Renal cortical epithelial cell (primary cell): Measurements from ENCODE around the gene TXNDC2. TPM values are rescaled to one million over a fixed set of nuclear protein-coding genes. Genes with fewer than 3 reads are reported as not detected.
"Not testable (repeated sequence)": the region's sequence is repeated elsewhere in the genome, so short reads cannot be mapped to it uniquely, and the experiment has no call there.

ENCODE experiments used
- DNase-seq: peaks from one replicate; pipeline ENCODE4 v3.0.0-alpha.2; 2011; ENCODE audit warnings: low read depth
- total RNA-seq: library from RNA; depleted of rRNA; stranded (reverse); fragments of >200 nt; gene quantifications from 2 replicates; pipeline ENCODE4 v1.2.3, GENCODE V29; 2014

TXNDC2 gene
- total RNA-seq, 1 donor from 2014 or later, result not detected

GRCh38 chr18:9884532-9885140 is 1.1 kb upstream of the TXNDC2 start:
- DNase-seq, result no peak

- no peak for DNase-seq
Observed at GRCh38 chr18:9886005-9886348, 204 bp downstream of the TXNDC2 start.

- no peak for DNase-seq
Observed at GRCh38 chr18:9887992-9888391, 2.2 kb downstream of the TXNDC2 start.

- DNase-seq, result no peak
Observed at GRCh38 chr18:9890196-9890595, 4.4 kb downstream of the TXNDC2 start.

- no peak for DNase-seq
Observed at GRCh38 chr18:9890957-9891356, 5.2 kb downstream of the TXNDC2 start.

- DNase-seq, result peak; percentile 84
Observed at GRCh38 chr18:9891515-9891914, 5.7 kb downstream of the TXNDC2 start.

- DNase-seq, result no peak
Observed at GRCh38 chr18:9894454-9895068, 8.8 kb downstream of the TXNDC2 start.

- no peak for DNase-seq
Observed at GRCh38 chr18:9897129-9897528, 11.4 kb downstream of the TXNDC2 start.

GRCh38 chr18:9897787-9898291 is 12.1 kb downstream of the TXNDC2 start:
- not testable (repeated sequence) for DNase-seq

DNA sequence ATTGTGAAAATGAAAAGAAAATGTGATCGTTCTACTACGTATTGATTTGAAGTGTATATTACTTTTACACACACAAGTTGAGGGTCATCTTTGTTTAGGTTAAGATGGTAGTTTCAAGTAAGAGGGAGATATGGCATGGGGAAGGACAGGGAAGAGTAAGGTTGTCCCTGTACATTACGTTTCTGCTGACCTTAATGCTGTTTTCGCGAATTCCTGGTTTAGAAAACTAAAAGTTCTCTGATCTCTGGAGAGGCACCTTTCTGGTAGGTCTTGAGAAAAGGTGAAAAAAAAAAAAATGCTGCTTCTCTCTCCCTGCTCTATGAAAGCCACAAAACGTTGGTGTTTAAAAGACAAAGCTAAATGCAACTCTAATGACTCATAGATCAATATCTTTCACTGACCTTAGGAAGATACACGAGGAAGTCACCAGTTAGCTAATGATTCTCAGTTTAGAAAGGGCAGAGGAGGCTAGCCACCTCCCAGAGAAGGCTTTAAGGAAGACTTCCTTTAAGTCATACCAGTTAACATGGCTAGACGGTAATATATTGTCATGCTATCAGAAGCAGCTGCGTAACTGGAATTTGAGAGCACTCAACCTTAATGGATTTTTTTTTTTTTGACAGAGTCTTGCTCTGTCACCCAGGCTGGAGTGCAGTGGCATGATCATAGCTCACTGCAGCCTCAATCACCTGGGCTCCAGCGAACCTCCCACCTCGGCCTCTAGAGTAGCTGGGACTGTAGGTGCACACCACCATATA is 13.2 kb downstream of the TXNDC2 start:
- peak; percentile 91 for DNase-seq

DNA sequence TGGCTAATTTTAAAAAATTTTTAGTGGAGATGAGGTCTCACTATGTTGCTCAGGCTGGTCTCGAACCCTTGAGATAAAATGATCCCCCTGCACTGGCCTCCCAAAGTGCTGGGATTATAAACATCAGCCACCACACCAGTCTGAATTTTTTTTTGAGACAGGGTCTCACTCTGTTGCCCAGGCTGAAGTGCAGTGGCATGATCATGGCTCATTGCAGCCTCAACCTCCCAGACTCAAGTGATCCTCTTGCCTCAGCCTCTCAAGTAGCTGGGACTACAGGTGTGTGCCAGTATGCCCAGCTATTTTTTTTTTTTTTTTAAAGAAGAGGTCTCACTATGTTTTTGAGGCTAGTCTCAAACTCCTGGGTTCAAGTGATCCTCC is 13.8 kb downstream of the TXNDC2 start:
- DNase-seq, result not testable (repeated sequence)

DNA sequence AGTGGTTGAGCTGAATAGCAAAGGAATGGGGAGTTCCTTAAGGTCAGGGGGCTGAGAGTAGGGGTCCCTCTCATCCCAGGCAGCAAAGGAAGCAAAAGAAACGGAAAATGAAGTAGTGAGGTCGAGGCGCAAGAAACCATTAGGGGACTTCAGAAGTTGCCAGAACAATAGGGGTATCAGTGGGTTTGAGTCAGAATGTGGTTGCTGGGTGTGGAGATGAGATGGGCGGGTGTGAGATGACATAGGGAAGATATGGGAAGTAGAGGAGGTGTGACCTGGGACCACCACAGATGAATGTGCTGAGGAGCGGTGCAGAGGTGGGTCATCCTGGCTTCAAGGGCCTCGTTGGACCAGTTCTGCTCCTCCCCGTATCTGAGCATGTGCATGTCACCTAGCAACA is 14.9 kb downstream of the TXNDC2 start:
- no peak for DNase-seq

DNA sequence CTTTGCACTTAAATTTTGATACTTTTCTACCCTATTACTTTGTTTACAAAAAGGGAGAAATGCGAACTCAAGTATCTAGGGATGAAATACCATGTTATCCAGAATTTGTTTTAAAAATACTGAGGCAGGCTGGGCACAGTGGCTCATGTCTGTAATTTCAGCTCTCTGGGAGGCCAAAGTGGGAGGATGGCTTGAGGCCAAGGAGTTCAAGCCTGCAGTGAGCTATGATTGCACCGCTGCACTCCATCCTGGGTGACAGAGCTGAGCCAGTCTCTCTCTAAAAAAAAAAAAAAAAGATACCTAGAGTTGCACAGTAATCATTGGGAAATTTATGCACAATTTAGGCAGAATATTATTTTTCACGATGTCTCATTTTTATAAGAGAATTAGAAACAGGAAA is 15.6 kb downstream of the TXNDC2 start:
- peak; percentile 41 for DNase-seq

DNA sequence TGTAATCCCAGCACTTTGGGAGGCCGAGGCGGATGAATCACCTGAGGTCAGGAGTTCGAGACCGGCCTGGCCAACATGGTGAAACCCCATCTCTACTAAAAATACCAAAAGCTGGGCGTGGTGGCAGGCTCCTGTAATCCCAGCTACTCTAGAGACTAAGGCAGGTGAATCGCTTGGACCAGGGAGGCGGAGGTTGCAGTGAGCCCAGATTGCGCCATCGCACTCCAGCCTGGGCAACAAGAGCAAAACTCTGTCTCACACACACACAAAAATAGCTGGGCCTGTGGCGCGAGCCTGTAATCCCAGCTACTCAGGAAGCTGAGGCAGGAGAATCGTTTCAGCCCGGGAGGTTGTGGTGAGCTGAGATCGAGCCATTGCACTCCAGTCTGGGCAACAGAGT is 16.5 kb downstream of the TXNDC2 start:
- DNase-seq, result not testable (repeated sequence)

DNA sequence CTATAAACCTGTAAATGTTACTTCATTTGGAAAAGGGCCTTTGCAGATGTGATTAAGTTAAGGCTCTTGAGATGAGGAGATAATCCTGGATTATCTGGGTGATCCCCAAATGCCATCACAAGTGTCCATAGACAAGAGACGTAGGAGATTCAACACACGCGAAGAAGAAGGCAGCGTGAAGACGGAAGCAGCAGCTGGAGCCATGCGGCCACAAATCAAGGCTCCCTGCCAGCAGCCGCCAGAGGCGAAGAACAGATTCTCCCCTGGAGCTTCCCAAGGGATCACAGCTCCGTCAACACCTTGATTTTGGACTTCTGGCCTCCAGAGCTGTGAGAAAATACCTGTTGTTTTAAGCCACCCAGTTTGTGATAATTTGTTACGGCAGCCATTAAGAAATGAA is 17.1 kb downstream of the TXNDC2 start:
- no peak for DNase-seq

GRCh38 chr18:9905401-9905922 is 19.7 kb downstream of the TXNDC2 start:
- DNase-seq, result peak; percentile 92

DNA sequence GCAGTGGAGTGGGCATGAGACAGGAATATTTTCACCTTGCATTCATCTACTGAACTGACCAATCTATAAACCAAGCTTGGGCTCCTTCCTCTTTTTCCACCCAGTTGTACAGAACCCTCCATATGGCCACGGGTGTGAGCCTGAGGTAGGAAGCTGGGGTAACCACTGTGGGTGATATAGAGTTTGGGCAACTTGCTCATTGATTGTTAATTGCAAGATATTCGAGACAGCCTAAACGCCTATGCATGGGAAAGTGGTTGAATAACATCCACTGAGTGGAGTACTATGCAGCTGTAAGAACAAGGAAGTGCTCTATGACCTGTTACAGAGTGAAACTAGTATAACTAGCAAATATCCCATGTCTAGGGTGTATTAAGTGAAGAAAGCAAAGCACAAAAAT is 20.7 kb downstream of the TXNDC2 start:
- no peak for DNase-seq

- no peak for DNase-seq
Observed at GRCh38 chr18:9907867-9908266, 22.1 kb downstream of the TXNDC2 start.

DNA sequence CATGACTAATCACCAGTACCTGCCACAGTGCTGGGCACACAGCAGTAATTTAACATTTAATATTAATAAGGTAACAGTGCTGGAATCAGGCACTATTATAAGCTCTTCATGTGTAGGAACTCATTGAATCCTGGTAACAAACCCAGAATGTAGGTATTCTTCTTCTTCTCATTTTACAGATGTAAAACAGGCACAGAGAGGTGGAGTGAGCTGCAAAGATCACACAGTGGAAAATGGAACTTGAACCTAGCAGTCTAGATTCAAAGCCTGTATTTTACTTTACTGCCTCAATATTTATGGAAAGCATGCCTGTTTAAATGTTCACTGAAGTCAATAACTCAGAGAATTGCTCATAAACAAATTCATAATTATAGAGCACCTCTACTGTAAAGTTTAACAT is 24.3 kb downstream of the TXNDC2 start:
- DNase-seq, result no peak

GRCh38 chr18:9910661-9911060 is 24.9 kb downstream of the TXNDC2 start:
- DNase-seq, result no peak

DNA sequence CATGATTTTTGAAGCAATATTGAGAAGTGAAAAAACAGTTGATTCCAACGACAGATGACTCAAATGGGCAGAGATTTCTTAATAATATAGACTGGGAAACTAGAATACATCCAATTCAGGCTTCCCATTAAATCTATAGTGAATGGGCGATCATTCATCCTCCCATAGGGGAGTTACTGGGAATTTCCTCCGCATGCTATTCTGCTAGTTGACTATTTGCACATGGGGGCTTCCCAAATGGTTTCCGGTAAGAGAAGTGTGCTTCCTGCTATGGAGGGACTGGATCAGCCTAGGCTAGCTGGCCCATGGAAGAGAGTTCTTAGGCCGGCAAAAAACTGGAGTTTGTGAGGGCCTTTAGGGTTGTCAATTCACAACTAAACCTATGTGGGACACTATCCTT is 25.5 kb downstream of the TXNDC2 start:
- no peak for DNase-seq

DNA sequence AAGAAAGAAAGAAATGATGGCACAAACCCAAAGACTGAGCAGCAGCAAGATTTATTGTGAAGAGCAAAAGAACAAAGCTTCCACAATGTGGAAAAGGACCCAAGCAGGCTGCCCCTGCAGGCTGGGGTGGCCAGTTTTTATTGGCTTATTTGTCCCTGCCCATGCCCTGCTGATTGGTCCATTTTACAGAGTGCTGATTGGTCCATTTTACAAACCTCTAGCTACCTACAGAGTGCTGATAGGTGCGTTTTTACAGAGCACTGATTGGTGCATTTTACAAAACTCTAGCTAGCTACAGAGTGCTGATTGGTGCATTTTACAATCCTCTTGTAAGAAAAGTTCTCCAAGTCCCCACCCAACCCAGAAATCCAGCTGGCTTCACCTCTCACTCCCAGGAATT is 26.5 kb downstream of the TXNDC2 start:
- not testable (repeated sequence) for DNase-seq

GRCh38 chr18:9913151-9913525 is 27.4 kb downstream of the TXNDC2 start:
- no peak for DNase-seq
